Mesenchymal stem cell (in vitro differentiated cells and primary cell): ENCODE data around the gene NKAIN2.
A peak's percentile ranks its signal among the peaks of the same experiment; 100 is the strongest.

ENCODE experiments used
- DNase-seq: peaks from one replicate; pipeline ENCODE4 v3.0.0-alpha.2; 2013
- H2AFZ ChIP-seq: one replicate; pipeline ENCODE4 v1.6.1; 2013; ENCODE audit warnings: low read depth, mild to moderate bottlenecking, control low read depth, inconsistent platforms, low read length, moderate library complexity
- H2AK5ac ChIP-seq: 2 replicates; pipeline ENCODE4 v1.6.1; 2013; ENCODE audit warnings: low read length, moderate library complexity, mild to moderate bottlenecking, inconsistent platforms; ENCODE audit not compliant: severe bottlenecking
- H2BK120ac ChIP-seq: one replicate; pipeline ENCODE4 v1.6.1; 2013; ENCODE audit warnings: low read depth, mild to moderate bottlenecking, inconsistent platforms, low read length, moderate library complexity
- H2BK12ac ChIP-seq, 2 experiments: one replicate each; pipeline ENCODE4 v1.6.1; 2013; ENCODE audit warnings: inconsistent platforms in 2 of 2, low read length in 2 of 2, mild to moderate bottlenecking in 2 of 2, moderate library complexity in 2 of 2, control low read depth in 1 of 2
- H2BK15ac ChIP-seq: one replicate; pipeline ENCODE4 v1.6.1; 2013; ENCODE audit warnings: mild to moderate bottlenecking, low read depth, inconsistent platforms; ENCODE audit not compliant: poor library complexity, severe bottlenecking
- H2BK5ac ChIP-seq: 2 replicates; pipeline ENCODE4 v1.6.1; 2013; ENCODE audit warnings: low read depth, mild to moderate bottlenecking, low read length, control low read depth, inconsistent platforms; ENCODE audit not compliant: poor library complexity, severe bottlenecking
- H3K14ac ChIP-seq, 2 experiments: one replicate each; pipeline ENCODE4 v1.6.1; 2013; ENCODE audit warnings: inconsistent platforms in 2 of 2, low read length in 2 of 2, control low read depth in 1 of 2, mild to moderate bottlenecking in 1 of 2, moderate library complexity in 1 of 2
- H3K18ac ChIP-seq, 2 experiments: one replicate each; pipeline ENCODE4 v1.6.1; 2013; ENCODE audit warnings: inconsistent platforms in 2 of 2, low read length in 2 of 2, control low read depth in 1 of 2, low read depth in 1 of 2, mild to moderate bottlenecking in 1 of 2
- H3K23ac ChIP-seq, 2 experiments: one replicate each; pipeline ENCODE4 v1.6.1; 2013; ENCODE audit warnings: inconsistent platforms in 2 of 2, low read length in 2 of 2, mild to moderate bottlenecking in 2 of 2, moderate library complexity in 2 of 2, control low read depth in 1 of 2
- H3K27ac ChIP-seq: 2 replicates; pipeline ENCODE4 v1.5.1; 2013; ENCODE audit warnings: mild to moderate bottlenecking, moderate library complexity, low read length, control low read depth, inconsistent platforms; ENCODE audit not compliant: poor library complexity, severe bottlenecking
- H3K27me3 ChIP-seq, 2 experiments: 2 replicates each; pipeline versions ENCODE4 v1.6.1 to v1.7.0; 2013; ENCODE audit warnings: low read length in 2 of 2, mild to moderate bottlenecking in 2 of 2, moderate library complexity in 2 of 2, control low read depth in 1 of 2, inconsistent platforms in 1 of 2; ENCODE audit not compliant: control insufficient read depth in 1 of 2, insufficient read depth in 1 of 2
- H3K36me3 ChIP-seq, 2 experiments: 2 replicates each; pipeline versions ENCODE4 v1.6.1 to v1.7.0; 2013; ENCODE audit warnings: low read length in 2 of 2, control low read depth in 1 of 2, inconsistent platforms in 1 of 2, low read depth in 1 of 2, mild to moderate bottlenecking in 1 of 2; ENCODE audit not compliant: insufficient read depth in 2 of 2, control insufficient read depth in 1 of 2
- H3K4ac ChIP-seq, 2 experiments: one replicate each; pipeline ENCODE4 v1.6.1; 2013; ENCODE audit warnings: inconsistent platforms in 2 of 2, low read length in 2 of 2, mild to moderate bottlenecking in 2 of 2, moderate library complexity in 2 of 2, control low read depth in 1 of 2, low read depth in 1 of 2
- H3K4me1 ChIP-seq: 2 replicates; pipeline ENCODE4 v1.6.1; 2013; ENCODE audit warnings: low read depth, low read length, control low read depth; ENCODE audit not compliant: control insufficient read depth, insufficient read depth
- H3K4me2 ChIP-seq: 2 replicates; pipeline ENCODE4 v1.6.1; 2013; ENCODE audit warnings: low read length, mild to moderate bottlenecking, inconsistent platforms; ENCODE audit not compliant: poor library complexity, severe bottlenecking
- H3K4me3 ChIP-seq, 2 experiments: 2 replicates each; pipeline versions ENCODE4 v1.5.1 to v1.7.0; 2013; ENCODE audit warnings: low read length in 2 of 2, mild to moderate bottlenecking in 2 of 2, control low read depth in 1 of 2, low read depth in 1 of 2; ENCODE audit not compliant: insufficient read depth in 1 of 2
- H3K79me1 ChIP-seq: replicated peaks from 2 replicates; pipeline ENCODE4 v1.6.1; 2013; ENCODE audit warnings: mild to moderate bottlenecking, control low read depth, low read length, inconsistent platforms; ENCODE audit not compliant: poor library complexity, severe bottlenecking
- H3K9ac ChIP-seq: 2 replicates; pipeline ENCODE4 v1.7.0; 2013; ENCODE audit warnings: mild to moderate bottlenecking, low read length, moderate library complexity
- H3K9me3 ChIP-seq: 2 replicates; pipeline ENCODE4 v1.7.0; 2013; ENCODE audit warnings: mild to moderate bottlenecking, low read length; ENCODE audit not compliant: control insufficient read depth
- H4K8ac ChIP-seq: one replicate; pipeline ENCODE4 v1.6.1; 2013; ENCODE audit warnings: inconsistent platforms, mild to moderate bottlenecking, low read length, moderate library complexity
- H4K91ac ChIP-seq: one replicate; pipeline ENCODE4 v1.6.1; 2013; ENCODE audit warnings: mild to moderate bottlenecking, low read length, inconsistent platforms
- WGBS: methylation state at CpG from one replicate; pipeline ENCODE4 v1.1.7; 2013; ENCODE audit warnings: mixed read lengths; 5-methylcytosine and 5-hydroxymethylcytosine counted together

NKAIN2 gene

GRCh38 chr6:123888771-123889513 lies 85.3 kb downstream of the NKAIN2 start:
- Histone ChIP-seq H3K4ac (no peak overlapping the region), H4K91ac (no peak overlapping the region), H3K9me3 (peaks cover 5% of the 10 kb centered on the region), H3K36me3 (no peaks in the 10 kb centered on the region), H4K8ac (no peak overlapping the region), H3K14ac (no peak overlapping the region), H2AK5ac (no peak overlapping the region), H2BK120ac (no peak overlapping the region), H3K79me1 (no peaks in the 10 kb centered on the region), H3K9ac (no peak overlapping the region), H3K4me2 (no peak overlapping the region), H3K4me1 (no peaks in the 10 kb centered on the region), H3K4me3 (no peak overlapping the region), H3K23ac (no peak overlapping the region), H3K18ac (no peak overlapping the region), H2BK12ac (no peak overlapping the region), H2BK15ac (no peak overlapping the region), H2BK5ac (no peak overlapping the region), H2AFZ (no peak overlapping the region), H3K27me3 (no peaks in the 10 kb centered on the region), H3K27ac (no peak overlapping the region)
- WGBS: 69% methylated on average over 5 of the region's 5 CpGs
- peak; percentile 13 for DNase-seq

- Histone ChIP-seq H3K9ac (no peak overlapping the region), H2BK12ac (no peak overlapping the region), H2AFZ (no peak overlapping the region), H2BK120ac (no peak overlapping the region), H2AK5ac (no peak overlapping the region), H3K14ac (no peak overlapping the region), H3K23ac (no peak overlapping the region), H3K9me3 (peaks cover 5% of the 10 kb centered on the region), H3K36me3 (no peaks in the 10 kb centered on the region), H3K4me1 (no peaks in the 10 kb centered on the region), H3K4me3 (no peak overlapping the region), H3K4me2 (no peak overlapping the region), H4K8ac (no peak overlapping the region), H3K18ac (no peak overlapping the region), H3K27me3 (no peaks in the 10 kb centered on the region), H3K79me1 (no peaks in the 10 kb centered on the region), H4K91ac (no peak overlapping the region), H2BK15ac (no peak overlapping the region), H3K27ac (no peak overlapping the region), H2BK5ac (no peak overlapping the region), H3K4ac (no peak overlapping the region)
- no peak for DNase-seq
- WGBS: 86% methylated on average over 1 of the region's 1 CpG
Observed at GRCh38 chr6:123895346-123895745, 91.7 kb downstream of the NKAIN2 start.

GRCh38 chr6:123895806-123896205 lies 92.1 kb downstream of the NKAIN2 start:
- no peak overlapping the region for H2BK15ac ChIP-seq
- no peak overlapping the region for H3K23ac ChIP-seq
- no peaks in the 10 kb centered on the region for H3K79me1 ChIP-seq
- no peak overlapping the region for H4K91ac ChIP-seq
- no peak overlapping the region for H3K27ac ChIP-seq
- H3K4me2 ChIP-seq: no peak overlapping the region
- no peak overlapping the region for H3K9ac ChIP-seq
- DNase-seq: no peak
- no peaks in the 10 kb centered on the region for H3K36me3 ChIP-seq
- no peak overlapping the region for H3K14ac ChIP-seq
- H2BK5ac ChIP-seq: no peak overlapping the region
- H3K4me1 ChIP-seq: no peaks in the 10 kb centered on the region
- WGBS: 96% methylated on average over 6 of the region's 6 CpGs
- H3K4ac ChIP-seq: no peak overlapping the region
- H3K9me3 ChIP-seq: peaks cover 5% of the 10 kb centered on the region
- H3K4me3 ChIP-seq: no peak overlapping the region
- no peak overlapping the region for H2BK12ac ChIP-seq
- no peak overlapping the region for H3K18ac ChIP-seq
- H4K8ac ChIP-seq: no peak overlapping the region
- no peak overlapping the region for H2AK5ac ChIP-seq
- H3K27me3 ChIP-seq: no peaks in the 10 kb centered on the region
- no peak overlapping the region for H2BK120ac ChIP-seq
- H2AFZ ChIP-seq: no peak overlapping the region

DNA sequence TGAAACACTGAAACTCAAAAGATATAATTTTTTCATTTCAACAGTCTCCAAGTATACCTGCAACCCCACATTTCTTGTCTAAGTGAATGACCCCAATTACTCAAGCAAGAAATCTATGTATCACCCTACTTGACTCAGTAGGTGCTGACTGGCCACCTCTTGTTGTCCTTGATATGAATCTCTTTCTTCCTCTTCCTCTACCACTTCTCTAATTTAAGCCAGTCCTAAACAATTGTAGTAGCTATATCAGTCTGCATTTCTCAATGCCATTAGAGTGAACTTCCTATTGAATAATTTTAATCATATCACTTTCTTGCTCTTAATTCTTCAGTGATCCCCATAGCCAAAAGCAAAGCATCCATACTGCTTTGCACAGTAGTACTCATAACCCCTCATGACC lies 93.2 kb downstream of the NKAIN2 start:
- H3K18ac ChIP-seq: no peak overlapping the region
- no peak overlapping the region for H2BK12ac ChIP-seq
- H3K4ac ChIP-seq: no peak overlapping the region
- no peak overlapping the region for H4K8ac ChIP-seq
- no peak overlapping the region for H3K23ac ChIP-seq
- H3K9me3 ChIP-seq: peaks cover 5% of the 10 kb centered on the region
- H2BK5ac ChIP-seq: no peak overlapping the region
- no peak overlapping the region for H2AFZ ChIP-seq
- no peak overlapping the region for H3K4me3 ChIP-seq
- no peak overlapping the region for H3K14ac ChIP-seq
- H2BK15ac ChIP-seq: no peak overlapping the region
- H3K9ac ChIP-seq: no peak overlapping the region
- H2BK120ac ChIP-seq: no peak overlapping the region
- H3K27me3 ChIP-seq: no peaks in the 10 kb centered on the region
- no peak overlapping the region for H3K27ac ChIP-seq
- H4K91ac ChIP-seq: no peak overlapping the region
- DNase-seq: no peak
- H3K79me1 ChIP-seq: no peaks in the 10 kb centered on the region
- no peaks in the 10 kb centered on the region for H3K4me1 ChIP-seq
- no peak overlapping the region for H2AK5ac ChIP-seq
- no peak overlapping the region for H3K4me2 ChIP-seq
- H3K36me3 ChIP-seq: no peaks in the 10 kb centered on the region
